Stimulated activated CD8-positive, alpha-beta memory T cell treated with anti-CD3 and anti-CD28 coated beads, Interleukin-15, amount 100 ng/mL, for 48 hours (primary cell): ENCODE results near the gene SMPD3.

Experiments used
- DNase-seq, 2 donors: peaks; one replicate each; pipeline ENCODE4 v3.0.0-alpha.2; 2020; ENCODE audit warnings: low read depth in 2 of 2

Gene SMPD3

DNA sequence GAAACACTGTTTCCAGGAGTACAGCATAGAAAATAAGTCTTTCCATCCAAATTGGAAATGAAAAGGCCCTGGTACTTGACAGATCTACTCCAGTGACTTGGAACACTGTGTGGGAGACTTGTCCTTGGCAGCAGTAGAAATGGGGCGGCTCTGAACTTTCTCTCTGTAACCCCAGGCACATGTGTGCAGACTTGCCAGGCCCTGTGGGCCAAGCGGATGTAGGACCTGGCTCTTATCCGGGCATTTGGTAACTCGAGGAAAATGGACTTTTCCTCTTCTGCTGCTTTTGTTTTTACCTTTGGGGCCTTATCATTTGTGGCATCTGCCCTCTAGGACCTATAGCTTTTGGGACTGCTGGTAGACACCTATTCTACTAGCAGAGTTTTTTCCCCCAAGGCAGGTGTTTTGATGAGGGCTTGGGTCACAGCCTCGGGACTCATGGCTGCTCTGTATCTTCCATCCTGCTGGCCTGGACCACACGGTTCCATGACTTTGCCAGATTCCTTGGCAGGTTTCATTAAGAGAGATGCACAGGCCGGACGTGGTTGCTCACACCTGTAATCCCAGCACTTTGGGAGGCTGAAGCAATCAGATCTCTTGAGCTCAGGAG lies 43.5 kb downstream of the SMPD3 start:
- no peak for DNase-seq

DNA sequence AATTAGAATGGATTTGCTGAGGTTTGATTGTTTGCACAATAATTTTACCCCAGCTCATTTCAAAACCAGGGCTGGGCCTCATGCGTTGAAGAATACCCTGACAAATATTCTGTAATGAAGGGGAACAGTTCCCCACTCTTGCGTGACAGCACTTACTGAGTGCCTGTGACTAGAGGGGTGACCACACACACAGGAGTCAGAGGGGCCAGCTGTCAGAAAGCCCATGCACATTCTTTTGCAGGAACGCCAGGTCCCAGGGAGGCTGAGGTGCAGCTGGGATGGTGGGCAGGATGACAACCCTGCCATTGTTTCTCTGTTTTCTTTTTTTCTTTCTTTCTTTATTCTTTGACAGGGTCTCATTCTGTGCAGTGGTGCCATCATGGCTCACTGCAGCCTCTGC lies 44.6 kb downstream of the SMPD3 start:
- no peak for DNase-seq

DNA sequence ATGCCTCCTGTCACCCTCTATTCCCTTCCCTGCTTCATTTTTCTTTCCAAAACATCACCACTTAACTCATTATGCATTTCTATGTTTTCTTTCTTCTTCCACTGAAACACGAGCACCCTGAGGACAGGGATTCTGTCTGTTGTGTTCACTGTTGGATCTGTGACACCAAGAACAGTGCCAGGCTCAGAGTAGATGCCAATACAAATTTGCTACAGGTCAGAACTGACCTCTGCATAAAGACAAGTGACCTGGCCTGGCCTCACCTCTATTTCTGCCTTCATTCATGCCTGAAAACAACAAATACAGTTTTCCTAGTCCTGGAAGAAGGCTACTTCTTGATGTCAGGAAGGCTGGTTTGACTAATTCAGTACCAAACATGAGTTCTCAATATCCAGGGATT lies 45.1 kb downstream of the SMPD3 start:
- DNase-seq, result no peak

DNA sequence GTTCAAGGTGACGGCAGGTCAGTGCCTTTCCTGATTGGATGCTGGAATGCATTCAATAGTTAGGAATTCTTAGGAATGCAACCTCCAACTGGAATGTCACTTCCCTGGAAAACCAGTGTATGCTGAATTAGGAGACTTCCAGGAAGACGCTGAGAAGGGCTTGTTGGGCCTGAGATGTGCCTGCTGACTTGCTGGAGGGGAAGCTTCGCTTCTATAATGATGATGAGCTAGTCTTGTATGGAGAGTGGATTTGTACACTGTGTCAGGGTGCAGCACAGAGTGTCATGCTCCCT lies 45.6 kb downstream of the SMPD3 start:
- DNase-seq, result no peak

DNA sequence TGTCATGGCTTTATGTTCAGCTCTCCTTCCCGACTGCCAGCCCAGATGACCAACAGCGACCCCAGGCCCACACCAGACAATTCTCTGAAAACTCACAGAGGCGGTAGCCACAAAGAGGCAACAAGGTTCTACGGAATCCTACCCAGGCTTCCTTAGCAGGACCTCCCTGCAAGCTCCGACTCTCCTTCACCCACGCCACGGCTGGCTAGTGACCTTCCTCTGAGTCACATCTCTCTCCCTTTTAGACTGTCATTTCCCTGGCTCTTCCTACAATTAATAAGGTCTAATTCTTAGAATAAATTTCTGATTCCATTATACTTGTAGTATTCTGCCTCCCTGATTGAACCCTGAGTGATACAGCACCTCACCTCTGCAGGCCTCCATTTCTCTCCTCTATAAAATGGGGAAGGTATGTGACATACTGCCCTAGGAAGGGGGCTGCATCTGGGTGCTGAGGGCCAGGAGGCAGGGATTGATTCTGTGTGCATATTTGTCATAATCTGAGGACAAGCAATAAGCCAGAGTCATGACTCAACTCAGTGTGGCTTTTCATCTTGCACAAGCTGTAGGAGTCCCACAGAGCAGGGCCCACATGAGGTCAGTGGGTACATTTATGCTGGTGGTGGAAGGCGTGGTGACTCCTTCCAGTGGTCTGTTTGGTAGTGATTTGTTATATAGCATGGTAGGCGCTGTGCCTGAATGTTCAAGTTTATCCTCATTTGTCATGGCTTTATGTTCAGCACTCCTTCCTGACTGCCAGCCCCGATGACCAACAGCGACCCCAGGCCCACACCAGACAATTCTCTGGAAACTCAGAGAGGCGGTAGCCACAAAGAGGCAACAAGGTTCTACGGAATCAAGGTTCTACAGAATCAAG lies 46.2 kb downstream of the SMPD3 start:
- DNase-seq, result peak in 1 of 2 donors; percentile 15

DNA sequence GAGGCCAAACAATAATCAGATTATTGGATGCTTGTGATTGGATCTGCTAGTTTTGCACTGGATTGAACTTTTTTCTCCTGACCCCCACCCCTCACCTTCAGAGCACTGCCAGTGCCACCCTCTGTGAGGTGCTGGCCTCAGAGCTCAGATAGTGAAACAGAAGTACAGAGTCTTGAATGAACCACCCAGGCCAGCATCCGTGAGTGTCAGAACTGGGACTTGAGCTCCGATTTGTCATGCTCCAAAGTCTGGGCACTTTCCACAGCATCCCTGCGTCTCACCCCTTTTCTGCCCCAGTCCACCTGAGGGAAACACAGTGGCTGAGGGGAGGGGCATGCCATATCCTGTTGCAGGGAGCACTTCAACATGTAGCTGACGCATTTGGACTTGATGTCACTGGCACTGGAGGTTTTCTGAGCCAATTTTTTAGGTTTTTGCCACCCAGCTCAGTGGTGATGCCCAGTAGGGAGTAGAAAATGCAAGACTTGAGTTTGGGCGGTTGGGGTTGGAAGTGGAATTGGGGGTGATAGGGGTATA lies 47.3 kb downstream of the SMPD3 start:
- no peak for DNase-seq

DNA sequence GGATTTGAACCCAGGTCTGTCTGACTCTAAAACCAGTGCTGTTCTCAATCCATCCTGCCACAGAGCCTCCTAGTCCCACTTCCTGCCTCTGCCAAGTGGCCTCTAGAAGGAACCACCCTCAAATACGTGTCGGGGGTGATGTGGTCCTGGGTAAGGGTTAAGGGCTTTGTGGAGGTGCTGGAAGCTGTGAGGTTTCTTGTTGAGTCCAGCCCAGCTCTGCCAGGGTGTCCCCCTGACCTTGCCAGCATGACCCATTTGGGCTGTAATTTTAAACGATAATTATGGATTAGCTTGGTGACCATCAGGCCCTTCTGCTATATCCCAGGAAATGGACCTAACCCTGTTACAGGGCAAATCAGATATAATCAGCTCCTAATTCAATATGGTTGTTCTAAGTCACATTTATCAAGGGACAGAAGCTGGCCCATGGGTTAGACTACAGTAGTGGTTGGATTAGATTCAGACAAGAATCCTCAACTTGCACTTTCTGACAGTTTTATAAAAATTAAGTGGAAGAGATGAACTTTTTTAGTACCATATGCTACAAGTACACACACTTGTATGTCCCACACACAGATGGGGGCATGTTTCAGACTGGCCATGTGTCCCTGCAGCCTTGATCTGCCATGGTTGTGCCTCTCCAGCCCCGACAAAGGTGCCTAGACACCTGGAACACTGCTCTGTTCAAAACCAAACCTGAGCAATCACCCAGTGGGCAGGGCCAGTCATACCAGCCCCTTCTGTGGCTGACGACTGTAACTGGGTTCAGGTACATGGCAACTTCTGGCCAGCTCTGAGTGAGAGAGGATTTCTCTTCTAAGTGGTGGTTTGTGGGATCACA lies 48.0 kb downstream of the SMPD3 start:
- DNase-seq, result peak in 1 of 2 donors; percentile 26

DNA sequence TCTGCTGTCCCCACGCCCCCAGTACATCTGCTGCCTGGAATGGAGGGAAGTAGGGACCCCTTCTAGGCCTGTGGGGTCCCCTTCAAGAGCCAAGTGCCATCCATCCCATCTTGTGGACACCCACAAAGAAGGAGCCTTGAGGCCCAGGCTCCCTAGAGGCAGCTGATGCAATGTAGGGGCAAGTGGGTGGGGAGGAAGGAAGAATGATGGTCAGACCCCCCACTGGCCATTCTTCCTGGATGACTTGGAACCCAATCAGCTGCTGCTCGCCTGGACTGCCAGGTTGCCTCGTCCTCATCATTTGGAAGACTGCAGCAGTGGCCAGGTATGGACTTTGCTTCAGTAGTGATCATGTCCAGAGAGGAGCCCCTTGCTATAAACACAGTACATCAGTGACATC lies 48.9 kb downstream of the SMPD3 start:
- no peak for DNase-seq

DNA sequence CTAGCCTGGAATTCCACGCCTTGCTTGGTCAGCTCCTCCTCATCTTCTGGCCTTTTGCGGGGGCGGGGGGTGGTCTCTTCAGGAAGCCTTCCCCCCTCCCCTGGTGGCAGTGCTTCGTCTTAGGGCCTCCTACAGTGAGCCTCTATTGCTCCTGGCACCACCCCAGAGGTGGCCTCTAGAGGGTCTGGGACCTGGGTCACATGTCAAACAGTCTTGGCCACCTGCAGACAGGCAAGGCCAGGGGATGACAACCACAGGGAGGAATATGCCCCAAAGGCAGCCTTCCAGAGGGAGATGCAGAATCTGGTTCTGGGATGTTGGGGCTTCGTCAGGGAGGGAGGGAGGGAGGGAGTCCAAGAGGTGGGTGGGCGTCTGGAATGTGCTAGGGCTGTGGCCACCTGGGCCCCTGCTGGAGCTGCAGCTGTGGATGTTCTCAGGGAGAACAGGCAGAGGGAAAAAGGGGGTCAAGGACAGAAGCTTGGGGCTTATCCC lies 50.6 kb downstream of the SMPD3 start:
- no peak for DNase-seq

DNA sequence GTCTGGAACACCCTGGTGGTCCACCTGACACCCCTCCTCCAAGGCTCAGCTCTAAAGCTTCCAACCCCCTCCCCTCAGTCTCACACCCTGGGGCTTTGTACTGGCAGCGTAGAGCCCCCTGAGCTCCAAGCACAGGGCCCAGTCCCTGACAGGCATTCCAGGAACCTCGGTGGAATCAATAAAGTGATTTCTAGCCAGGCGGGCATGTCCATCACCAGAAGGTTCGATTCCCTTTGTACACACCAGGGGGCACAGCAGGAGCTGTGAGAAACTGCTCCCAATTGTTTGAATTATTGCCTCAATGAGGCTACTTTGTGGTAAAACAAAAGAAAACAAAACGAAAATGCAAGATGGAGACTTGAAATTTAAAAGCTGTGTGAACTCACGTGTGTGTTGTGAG lies 51.8 kb downstream of the SMPD3 start:
- DNase-seq, result no peak

DNA sequence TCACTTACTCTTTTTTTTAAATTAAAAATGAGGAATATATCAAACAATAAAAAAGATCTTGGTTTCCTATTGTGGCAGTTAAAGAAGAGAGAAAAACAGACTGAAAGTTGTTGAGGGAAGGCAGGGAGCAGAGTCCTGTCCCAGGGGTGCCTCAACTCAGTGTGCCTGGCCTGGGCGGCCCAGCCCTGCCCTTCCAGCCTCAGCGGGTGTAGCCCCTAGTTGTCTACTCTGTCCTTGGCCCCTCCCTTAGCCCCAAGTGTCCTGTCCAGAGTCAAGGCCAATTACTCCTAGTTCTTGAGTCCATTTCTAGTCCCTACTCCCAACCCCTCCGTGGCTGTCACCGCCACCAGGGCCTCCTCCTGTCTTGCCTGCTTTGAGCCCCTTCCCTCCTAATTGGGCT lies 52.5 kb downstream of the SMPD3 start:
- DNase-seq, result no peak

DNA sequence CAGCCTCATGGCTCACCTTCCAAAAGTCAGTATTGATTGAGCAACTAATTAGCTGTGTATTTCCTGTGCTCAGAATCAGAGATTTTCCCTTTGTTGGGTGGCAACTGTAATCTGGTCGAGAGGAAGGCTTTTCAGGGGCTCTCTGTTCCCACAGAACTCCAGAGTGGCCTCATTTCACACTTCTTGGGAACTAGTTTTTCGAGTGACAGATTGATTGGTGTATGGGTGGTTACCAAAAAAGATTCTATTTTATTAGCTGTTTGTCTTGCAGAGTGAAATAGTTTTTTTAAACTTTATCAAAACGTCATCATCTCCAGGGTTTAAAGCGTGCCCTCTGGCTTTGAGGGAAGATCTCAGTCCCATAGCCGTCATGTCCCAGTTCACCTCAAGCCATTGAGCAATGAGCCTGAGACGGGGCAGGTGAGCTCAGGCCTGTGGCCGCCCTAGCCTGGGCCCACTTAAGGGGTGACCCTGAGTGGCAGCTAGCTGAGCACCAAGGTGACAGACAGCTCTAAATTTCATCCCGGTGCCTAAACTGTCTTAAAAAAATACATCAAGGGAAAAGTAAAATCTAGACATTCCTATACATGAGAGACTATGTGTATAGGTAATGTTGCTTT lies 53.0 kb downstream of the SMPD3 start:
- no peak for DNase-seq

DNA sequence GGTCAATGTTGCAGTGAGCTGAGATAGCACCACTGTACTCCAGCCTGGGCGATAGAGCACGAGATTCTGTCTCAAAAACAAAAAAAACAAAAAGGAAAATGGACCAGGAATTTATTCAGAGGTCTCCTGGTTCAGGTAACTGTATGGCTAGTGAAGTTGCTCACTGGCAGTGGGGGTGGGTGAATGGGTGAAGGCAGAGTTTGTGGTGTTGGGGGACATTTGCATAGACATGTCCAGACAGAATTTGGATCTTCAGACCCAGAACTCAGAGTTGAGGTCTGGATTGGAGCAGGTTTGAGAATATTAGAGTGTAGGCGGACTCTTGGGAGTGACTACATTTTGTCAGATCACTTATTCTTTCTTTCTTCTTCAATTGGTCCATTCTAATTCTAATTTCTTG lies 55.0 kb downstream of the SMPD3 start:
- no peak for DNase-seq

DNA sequence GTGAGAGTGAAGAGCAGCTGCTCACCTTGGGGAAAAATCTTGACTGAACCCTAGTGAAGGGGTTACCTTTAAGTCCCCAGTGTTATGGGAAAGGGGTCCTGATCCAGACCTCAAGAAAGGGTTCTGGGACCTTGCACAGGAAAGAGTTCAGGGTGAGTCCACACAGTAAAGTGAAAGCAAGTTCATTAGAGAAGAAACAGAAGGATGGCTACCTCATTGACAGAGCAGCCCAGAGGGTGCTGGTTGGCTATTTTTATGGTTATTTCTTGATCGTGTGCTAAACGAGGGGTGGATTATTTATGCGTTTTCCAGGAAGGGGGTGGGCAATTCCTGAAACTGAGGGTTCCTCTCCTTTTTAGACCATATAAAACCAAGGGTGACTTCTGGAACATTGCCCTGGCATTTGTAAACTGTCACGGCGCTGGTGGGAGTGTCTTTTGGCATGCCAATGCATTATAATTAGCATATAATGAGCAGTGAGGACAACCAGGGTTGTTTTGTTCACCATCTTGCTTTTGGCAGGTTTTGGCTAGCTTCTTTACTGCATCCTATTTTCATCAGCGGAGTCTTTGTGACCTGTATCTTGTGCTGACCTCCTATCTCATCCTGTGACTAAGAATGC lies 58.4 kb downstream of the SMPD3 start:
- DNase-seq, result no peak

DNA sequence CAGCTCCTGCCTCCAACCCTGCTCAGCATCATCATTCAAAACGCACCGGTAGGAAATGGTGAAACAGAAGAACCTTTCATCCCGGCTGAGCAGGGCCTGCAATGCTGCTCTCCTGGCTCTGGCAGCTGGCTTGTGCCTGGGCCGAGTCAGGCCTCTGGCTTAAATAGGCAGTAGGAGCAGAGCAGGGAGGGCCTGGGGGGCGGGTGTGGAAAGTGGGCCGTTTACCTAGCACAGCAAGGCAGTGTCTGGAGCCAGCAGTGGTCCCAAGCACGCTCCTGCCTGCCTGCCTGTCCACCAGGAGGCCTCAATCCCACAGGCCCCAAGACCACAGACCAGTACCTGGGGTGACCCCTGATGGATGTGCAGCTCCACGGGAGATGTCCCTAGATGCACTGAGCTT lies 59.3 kb downstream of the SMPD3 start:
- DNase-seq, result no peak

DNA sequence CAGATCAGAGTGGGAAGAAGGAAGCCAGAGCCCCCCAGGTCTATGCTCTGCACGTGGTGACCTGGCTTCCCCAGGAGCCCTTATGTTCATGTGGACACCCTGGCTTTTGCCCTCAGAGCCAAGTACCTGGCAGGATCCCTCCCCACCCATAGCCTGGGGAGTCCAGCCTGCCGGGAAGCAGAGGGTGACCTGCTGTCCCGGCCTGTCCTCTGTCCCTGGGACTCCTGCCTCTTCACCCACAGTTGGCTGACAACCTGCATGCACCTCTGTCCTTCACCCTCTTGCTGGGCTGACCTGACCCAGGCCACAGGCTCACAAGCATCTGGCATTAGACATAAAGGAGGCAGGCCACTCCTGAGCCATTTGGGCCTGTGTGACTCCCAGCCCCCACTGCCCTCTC lies 60.2 kb downstream of the SMPD3 start:
- DNase-seq, result no peak

DNA sequence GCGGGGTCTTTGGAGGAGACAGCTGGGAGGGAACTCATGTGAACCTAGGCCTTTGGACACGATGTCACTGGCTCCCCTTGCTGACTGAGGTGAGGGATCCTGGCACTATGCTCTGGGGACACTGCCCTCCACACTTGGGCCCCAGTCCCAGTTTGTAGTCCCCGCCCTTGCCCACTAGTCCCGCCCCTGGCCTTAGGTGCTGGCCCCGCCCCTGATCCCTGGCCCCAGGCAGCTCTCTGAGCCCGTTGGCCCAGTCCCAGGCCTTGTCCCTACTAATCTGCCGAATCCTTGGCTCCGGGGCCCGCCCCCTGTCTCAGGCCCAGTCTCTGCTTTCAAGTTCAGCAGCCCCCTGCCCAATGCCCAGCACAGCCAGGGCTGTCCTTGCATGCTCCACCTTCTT lies 61.0 kb downstream of the SMPD3 start:
- DNase-seq, result no peak

DNA sequence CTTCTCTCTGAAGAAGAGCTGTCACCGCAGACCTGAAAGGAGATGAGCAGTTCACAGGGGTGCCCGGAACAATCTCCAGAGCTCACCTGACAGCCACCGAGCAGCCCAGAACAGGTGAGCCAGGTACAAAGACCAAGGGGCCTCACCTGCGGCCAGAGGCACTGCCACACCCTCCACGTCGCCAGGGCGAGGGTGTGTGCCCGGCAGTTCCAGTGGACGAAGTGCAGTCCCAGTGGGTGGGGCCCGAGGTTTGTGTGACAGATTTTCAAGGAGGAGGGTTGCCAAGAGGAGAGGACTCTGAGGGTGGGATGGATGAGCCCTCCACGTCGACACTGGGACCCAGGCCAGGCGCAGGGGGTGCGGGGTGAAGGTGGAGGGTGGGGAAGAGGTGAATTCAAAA lies 61.7 kb downstream of the SMPD3 start:
- DNase-seq, result no peak

DNA sequence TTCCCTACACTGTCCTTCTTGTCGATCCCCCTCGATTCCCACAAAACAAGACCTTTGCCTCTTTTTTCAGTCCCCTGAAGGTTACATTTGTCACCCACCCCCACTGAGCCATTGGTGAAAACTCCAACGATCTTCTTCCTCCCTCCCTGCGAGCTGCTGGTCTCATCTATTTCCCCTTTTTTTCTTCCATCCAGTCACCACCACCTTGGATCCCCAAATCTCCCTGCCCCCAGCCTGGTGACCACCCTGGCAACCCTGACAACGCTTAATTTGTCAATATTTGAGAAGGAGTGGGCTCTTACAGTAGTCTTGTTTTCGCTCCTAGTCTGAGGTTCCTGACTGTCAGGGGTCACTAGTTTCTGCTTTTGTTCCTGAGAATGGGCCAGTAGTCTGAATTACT lies 62.9 kb downstream of the SMPD3 start:
- no peak for DNase-seq

DNA sequence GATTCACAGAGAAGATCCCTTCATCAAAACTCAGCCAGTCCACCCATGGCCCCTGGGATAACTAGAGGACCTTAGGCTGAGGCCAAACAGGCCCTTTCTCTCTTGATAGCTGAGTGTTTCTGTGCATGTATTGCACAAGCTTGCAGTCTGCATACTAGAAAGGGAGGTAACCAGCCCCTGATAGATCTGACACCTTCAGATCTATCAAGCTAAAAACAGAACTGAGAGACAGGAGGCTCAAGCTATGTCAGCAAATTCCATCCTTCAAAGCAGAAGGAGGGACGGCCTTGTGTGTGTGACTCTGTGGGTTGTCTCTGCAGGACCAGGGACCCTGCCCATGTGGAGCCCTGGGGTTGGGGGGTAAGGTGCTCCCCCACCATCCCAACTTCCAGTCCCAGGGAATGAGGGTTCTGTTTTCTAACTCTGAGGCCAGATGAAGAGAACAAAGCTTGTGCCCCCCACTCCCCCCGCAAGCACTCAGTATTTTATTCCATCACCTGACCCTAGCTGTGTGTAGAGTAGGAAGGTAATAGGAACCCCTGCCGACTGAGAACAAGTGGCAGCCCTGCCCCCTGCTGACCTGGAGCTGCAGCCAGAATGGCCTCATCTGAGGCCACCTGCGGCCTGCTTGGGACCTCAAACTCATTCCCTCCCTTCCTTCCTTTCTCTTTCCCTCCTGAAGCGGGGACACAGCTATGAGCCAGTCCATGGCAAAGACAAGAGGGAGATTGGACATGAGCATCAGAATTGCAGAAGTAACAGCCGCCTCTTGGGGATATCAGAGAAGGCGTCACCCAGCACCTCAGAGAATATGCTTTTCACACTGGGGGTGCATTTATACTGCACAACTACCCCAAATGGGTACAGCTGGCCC lies 63.8 kb downstream of the SMPD3 start:
- no peak for DNase-seq

DNA sequence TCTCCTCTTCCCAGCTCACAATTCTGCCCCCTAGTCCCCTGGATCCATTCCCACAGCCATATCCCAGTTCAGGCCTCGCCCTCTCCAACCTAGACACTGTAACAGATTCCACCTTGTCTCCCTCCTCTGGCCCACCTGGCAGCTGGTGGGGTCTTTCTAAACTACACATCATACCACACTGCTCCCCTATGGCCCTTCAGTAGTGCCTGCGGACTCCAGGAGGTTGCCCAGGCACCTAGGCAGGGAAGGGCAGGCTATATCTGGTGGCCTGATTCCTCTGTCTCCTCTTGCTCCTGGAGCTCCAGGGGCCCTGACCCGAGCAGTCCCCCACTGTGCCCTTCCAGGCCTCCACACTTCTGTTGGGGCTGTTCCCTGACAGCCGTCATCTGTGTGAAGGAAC lies 64.5 kb downstream of the SMPD3 start:
- no peak for DNase-seq
